HCT116 (cell line): ENCODE results near the gene ESRRB.

Source experiments
- ELF1 ChIP-seq: IDR thresholded peaks from 2 replicates; pipeline ENCODE4 v1.6.1; 2012; ENCODE audit warnings: low read depth, borderline replicate concordance
- REST ChIP-seq: IDR thresholded peaks from 2 replicates; pipeline ENCODE4 v1.6.1; 2012; ENCODE audit warnings: low read depth
- YY1 ChIP-seq: IDR thresholded peaks from 2 replicates; pipeline ENCODE4 v1.6.1; 2011; ENCODE audit warnings: low read length, low read depth, moderate library complexity, mild to moderate bottlenecking; ENCODE audit not compliant: insufficient replicate concordance; ENCODE audit errors: extremely low read depth

GRCh38 chr14:76407449-76408150 is 31.7 kb downstream of the ESRRB start:
- TF ChIP-seq REST (no peak), YY1 (no peak), ELF1 (no peak)
